Spleen (tissue), 7 donors: Measurements from ENCODE around the gene PDZK1IP1.
A peak's percentile ranks its signal among the peaks of the same experiment; 100 is the strongest.

Source experiments
- CTCF ChIP-seq, 11 experiments: fragments of 200-600 bp in 7 of 11; fragments of 450-650 bp in 4 of 11; sonication (generic) in 4 of 11; IDR thresholded peaks in 8 of 11; conservative IDR thresholded peaks in 3 of 11; 1 replicate in 7 of 11; 2 replicates in 4 of 11; pipeline versions ENCODE4 v1.4.0 to v1.8.0; 2016 to 2021; ENCODE audit warnings: antibody characterized with exemption in 11 of 11, inconsistent platforms in 4 of 11, mild to moderate bottlenecking in 1 of 11
- POLR2A ChIP-seq, 3 donors: fragments of 450-650 bp; IDR thresholded peaks; one replicate each; pipeline ENCODE4 v1.5.1; 2017; ENCODE audit warnings: antibody characterized with exemption in 3 of 3, mild to moderate bottlenecking in 1 of 3
- donor health status: DM: no; HTN: no; CAD: no; lungs with moderate emphysema.
- donor health status: DM: no; HTN: no; CAD: no.
- donor health status: DM: no; HTN: no; CAD: no.

DNA sequence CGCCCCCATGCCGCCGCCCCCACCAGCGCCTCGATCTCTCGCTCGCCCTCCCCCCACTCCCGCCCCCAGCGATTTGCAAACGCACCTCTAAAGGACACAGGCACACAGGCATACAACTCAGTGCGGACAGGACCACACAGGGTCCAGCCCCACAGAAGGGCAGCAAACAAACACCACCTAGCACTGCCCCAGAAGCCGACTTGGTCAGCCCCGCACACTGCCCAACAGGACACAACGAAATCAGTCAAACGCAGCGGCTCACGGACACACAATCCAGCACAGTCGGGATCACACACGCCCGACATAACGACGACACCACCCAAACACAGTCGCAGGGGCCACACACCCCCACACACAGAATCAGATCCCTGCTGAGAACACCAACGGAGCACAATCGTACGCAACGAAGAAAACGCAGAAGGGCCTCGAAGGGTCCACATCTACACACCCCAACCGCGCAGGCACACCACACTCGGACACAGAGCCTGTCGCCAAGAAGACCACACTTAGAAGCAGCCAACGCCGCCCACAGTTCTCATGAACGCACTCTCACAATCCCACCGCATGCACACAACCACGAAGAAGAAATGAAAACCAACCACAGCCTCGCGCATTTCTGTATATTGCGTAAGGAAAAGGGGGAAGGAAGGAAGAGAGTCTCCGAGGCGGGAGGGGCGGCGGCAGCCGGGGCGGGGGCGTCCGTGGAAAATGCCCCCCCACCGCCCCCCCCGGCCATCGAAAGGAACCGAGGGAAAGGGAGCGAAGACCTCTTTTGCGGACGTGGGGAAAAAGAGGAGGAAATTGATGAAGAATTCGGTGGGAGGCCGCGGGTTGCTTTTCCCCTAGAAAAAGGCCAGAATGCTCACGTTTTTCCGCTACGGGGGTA is 41.7 kb upstream of the PDZK1IP1 start:
- TF ChIP-seq CTCF (IDR thresholded peaks at IDR 0.05 in 8 of 11, conservative IDR thresholded peaks at IDR 0.05 in 3 of 11) (no peak), POLR2A (IDR thresholded peaks at IDR 0.05) (peak in 1 of 3 donors; percentile 69)
